ENCODE results near the gene AKT3.

AKT3 gene

DNA sequence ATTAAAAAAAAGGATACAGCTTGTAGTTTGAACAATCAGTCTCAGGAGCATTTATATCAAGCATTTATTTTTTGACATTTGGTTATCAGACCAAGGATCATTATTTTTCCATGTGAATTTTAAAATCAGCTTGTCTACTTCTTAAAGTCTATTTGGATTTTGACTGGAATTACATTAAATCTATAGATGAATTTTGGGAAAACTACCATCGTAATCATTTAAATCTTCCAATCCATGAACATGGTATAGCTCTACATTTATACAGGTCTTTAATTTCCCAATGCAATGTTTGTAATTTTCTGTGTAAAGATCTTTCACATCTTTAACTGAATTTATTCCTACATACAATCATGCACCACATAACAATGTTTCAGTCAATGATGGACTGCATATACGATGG lies 203.2 kb downstream of the AKT3 start:
- TF ChIP-seq, protein P1, sequence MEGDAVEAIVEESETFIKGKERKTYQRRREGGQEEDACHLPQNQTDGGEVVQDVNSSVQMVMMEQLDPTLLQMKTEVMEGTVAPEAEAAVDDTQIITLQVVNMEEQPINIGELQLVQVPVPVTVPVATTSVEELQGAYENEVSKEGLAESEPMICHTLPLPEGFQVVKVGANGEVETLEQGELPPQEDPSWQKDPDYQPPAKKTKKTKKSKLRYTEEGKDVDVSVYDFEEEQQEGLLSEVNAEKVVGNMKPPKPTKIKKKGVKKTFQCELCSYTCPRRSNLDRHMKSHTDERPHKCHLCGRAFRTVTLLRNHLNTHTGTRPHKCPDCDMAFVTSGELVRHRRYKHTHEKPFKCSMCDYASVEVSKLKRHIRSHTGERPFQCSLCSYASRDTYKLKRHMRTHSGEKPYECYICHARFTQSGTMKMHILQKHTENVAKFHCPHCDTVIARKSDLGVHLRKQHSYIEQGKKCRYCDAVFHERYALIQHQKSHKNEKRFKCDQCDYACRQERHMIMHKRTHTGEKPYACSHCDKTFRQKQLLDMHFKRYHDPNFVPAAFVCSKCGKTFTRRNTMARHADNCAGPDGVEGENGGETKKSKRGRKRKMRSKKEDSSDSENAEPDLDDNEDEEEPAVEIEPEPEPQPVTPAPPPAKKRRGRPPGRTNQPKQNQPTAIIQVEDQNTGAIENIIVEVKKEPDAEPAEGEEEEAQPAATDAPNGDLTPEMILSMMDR (IDR thresholded peaks at IDR 0.05; ENCODE audit: low read depth, low read length) = no peak
- DNase-seq (ENCODE audit: extremely low read depth, low read depth) = no peak

DNA sequence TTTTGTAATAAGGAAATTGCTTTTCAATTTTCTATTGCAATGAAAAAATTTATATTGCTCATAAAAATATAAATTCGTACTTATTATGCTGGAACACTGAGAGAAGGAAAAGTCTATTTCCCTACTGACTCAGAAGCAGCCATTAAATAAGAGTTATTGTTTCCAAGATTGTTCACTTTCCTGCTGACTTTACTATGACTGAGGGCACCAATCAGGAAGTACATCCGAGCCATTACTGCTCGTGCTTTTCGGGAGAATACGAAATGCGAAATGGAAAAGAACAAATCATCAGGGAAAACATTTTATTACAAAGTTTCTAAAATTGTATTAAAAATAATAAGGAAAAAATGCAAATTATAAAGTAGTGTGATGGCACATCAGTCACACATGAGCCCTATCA lies 204.8 kb downstream of the AKT3 start:
- TF ChIP-seq, protein P1 (IDR thresholded peaks at IDR 0.05; ENCODE audit: low read depth, low read length) = no peak
- DNase-seq (ENCODE audit: extremely low read depth, low read depth) = no peak

DNA sequence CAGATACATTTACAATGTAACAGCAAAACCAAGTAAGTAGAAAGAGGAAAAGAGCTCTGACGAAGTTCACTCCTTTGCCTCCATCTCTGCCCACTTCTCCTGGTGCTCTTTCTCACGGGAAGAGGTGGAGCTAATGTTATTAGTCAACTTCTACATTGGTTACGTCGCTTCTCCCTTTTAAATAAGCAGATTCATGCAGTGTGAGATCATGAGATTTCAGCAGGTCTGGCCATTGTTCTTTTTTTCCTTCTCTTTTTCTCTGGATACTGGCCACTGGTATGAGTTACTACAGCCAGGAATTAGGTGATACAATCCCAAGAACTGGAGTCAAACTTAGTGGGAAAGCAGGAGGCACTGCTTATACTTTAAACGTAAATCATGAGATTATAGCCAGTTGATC lies 207.1 kb downstream of the AKT3 start:
- no peak for DNase-seq (ENCODE audit: extremely low read depth, low read depth)
- TF ChIP-seq, protein P1 (IDR thresholded peaks at IDR 0.05; ENCODE audit: low read depth, low read length) = no peak

DNA sequence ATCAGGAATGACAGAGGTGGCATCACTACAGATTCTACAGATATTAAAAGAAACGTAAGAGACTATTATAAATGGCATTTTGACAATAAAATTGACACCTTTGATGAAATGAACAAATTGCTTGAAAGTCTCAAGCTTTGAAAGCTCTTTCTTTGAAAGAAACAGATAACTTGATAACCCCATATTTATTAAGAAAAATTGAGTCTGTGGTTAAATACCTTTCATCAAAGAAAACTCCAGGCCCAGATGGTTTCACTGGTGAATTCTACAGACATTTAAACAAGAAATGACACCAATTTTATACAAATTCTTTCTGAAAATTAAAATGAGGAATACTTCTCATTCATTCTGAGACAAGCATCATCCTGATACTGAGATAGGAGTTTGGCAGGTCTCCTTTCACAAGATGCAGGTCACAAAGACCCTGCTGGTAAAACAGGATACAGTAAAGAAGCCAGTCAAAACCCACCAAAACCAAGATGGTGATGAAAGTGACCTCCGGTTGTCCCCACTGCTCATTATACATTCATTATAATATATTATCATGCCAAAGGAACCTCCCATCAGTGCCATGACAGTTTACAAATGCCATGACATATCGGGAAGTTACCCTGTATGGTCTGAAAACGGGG lies 210.9 kb downstream of the AKT3 start:
- TF ChIP-seq, protein P1 (IDR thresholded peaks at IDR 0.05; ENCODE audit: low read depth, low read length) = no peak
- no peak for DNase-seq (ENCODE audit: extremely low read depth, low read depth)

DNA sequence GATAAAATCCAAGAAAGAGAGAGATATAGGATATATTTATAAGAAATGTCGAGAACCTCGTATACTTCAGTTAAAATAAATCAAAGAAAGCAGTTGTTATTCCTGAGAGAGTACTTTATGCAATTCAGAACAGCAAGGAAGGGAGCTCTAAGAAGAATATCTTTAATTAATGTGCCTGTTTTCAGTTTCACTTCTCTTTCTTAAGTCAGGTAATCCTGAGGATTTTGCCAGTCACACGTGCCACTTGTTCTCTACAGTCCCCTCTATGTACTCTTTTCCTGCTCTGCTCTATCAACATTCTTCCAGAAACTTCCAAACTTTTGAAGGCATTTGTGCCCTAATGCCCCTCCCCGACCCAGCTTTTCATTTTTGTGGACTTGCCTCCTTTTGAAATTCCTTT lies 211.9 kb downstream of the AKT3 start:
- DNase-seq (ENCODE audit: extremely low read depth, low read depth) = no peak
- TF ChIP-seq, protein P1 (IDR thresholded peaks at IDR 0.05; ENCODE audit: low read depth, low read length) = no peak

DNA sequence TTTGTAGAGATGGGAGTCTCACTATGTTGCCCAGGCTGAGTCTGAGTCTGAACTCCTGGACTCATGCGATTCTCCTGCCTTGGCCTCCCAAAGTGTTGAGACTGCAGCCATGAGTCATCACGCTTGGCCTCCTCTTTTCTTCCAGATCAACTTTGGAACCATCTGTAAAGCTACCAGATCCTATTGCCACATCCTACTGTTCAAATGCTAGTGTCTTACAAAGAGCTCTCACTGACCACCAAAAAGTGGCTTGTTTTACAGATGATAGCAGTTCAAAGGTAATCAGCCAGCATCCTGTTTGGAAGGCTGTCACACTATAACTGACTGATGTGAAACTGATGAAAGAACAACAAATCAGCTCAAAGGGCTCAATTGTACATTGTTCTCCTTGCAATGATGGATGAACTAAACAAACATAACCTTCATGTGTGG lies 221.6 kb downstream of the AKT3 start:
- no peak for DNase-seq (ENCODE audit: extremely low read depth, low read depth)
- TF ChIP-seq, protein P1 (IDR thresholded peaks at IDR 0.05; ENCODE audit: low read depth, low read length) = no peak

DNA sequence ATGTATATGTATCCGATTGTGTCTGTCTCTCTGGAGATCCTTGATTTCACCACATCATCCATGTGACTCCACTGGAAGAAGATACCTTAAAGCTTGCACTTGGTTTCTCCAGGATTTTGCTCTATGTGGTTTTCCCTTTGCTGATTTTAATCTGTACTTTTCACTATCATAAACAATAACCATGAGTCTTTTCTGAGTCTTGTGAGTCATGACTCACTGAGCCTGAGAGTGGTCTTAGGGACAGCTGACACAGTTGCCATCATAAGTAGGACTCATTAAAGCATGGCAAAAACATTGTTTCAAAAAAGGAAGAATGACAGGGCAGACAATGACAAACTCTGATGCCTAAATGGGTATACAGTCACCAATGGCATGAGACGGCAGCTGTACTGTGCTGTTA lies 226.2 kb downstream of the AKT3 start:
- TF ChIP-seq, protein P1 (IDR thresholded peaks at IDR 0.05; ENCODE audit: low read depth, low read length) = no peak
- DNase-seq (ENCODE audit: extremely low read depth, low read depth) = no peak
